Mesothelial cell of epicardium (in vitro differentiated cells): ENCODE results near the gene NPPC. TPM values are rescaled to one million over a fixed set of nuclear protein-coding genes. Genes with fewer than 3 reads are reported as not detected.

Experiments used
- DNase-seq, 2 experiments: peaks; one replicate each; pipeline ENCODE4 v3.0.0; 2021; ENCODE audit warnings: low spot score in 2 of 2; ENCODE audit not compliant: unreplicated experiment in 2 of 2
- H3K27ac Mint-ChIP-seq: 2 replicates; pipeline ENCODE4 v1.8.0; 2021; ENCODE audit warnings: mixed read lengths
- H3K27me3 Mint-ChIP-seq: 2 replicates; pipeline ENCODE4 v1.8.0; 2021; ENCODE audit warnings: low read depth, mixed read lengths
- H3K36me3 Mint-ChIP-seq: 2 replicates; pipeline ENCODE4 v1.8.0; 2021; ENCODE audit warnings: mixed read lengths
- H3K4me1 Mint-ChIP-seq: 2 replicates; pipeline ENCODE4 v1.8.0; 2021; ENCODE audit warnings: mixed read lengths
- H3K4me3 Mint-ChIP-seq: 2 replicates; pipeline ENCODE4 v1.8.0; 2021; ENCODE audit warnings: mild to moderate bottlenecking, moderate library complexity, mixed read lengths
- H3K9me3 Mint-ChIP-seq: 2 replicates; pipeline ENCODE4 v1.8.0; 2021; ENCODE audit warnings: mixed read lengths
- CTCF ChIP-seq: fragments of 200-600 bp; sonication (generic); IDR thresholded peaks from one replicate; pipeline ENCODE4 v1.5.0; 2021; ENCODE audit warnings: antibody characterized with exemption; ENCODE audit not compliant: unreplicated experiment
- total RNA-seq: library from RNA; stranded (reverse); gene quantifications from 3 replicates; pipeline ENCODE4 v1.2.1, GENCODE V29; 2021

Gene NPPC
- total RNA-seq, 1 donor from 2014 or later, result 0.80 TPM

GRCh38 chr2:231926761-231927565, 767 bp upstream of the NPPC start:
- H3K4me1 Mint-ChIP-seq, result peaks cover 8% of the 10 kb centered on the region
- H3K27me3 Mint-ChIP-seq, result peaks cover 95% of the 10 kb centered on the region
- peak overlapping the region; percentile 73 for H3K4me3 Mint-ChIP-seq
- DNase-seq, result no peak
- TF ChIP-seq CTCF, result no peak
- no peaks in the 10 kb centered on the region for H3K9me3 Mint-ChIP-seq
- H3K36me3 Mint-ChIP-seq, result no peaks in the 10 kb centered on the region
- H3K27ac Mint-ChIP-seq, result no peak overlapping the region

- peak overlapping the region; percentile 52 for H3K4me3 Mint-ChIP-seq
- H3K27me3 Mint-ChIP-seq, result peaks cover 83% of the 10 kb centered on the region
- no peak overlapping the region for H3K27ac Mint-ChIP-seq
- peak; percentile 97 for TF ChIP-seq CTCF
- DNase-seq, result peak; percentile 75 to 90
- H3K4me1 Mint-ChIP-seq, result peaks cover 8% of the 10 kb centered on the region
- H3K9me3 Mint-ChIP-seq, result no peaks in the 10 kb centered on the region
- H3K36me3 Mint-ChIP-seq, result no peaks in the 10 kb centered on the region
Observed at GRCh38 chr2:231925303-231926179, 655 bp downstream of the NPPC start.

GRCh38 chr2:231924889-231925275, 1.3 kb downstream of the NPPC start:
- Mint-ChIP-seq H3K4me1 (peaks cover 8% of the 10 kb centered on the region), H3K27ac (no peak overlapping the region), H3K9me3 (no peaks in the 10 kb centered on the region), H3K27me3 (peaks cover 81% of the 10 kb centered on the region), H3K4me3 (peak overlapping the region; percentile 38), H3K36me3 (no peaks in the 10 kb centered on the region)
- no peak for DNase-seq
- TF ChIP-seq CTCF, result no peak

GRCh38 chr2:231923951-231924888, 2.0 kb downstream of the NPPC start:
- H3K27me3 Mint-ChIP-seq, result peaks cover 74% of the 10 kb centered on the region
- no peak for TF ChIP-seq CTCF
- no peak for DNase-seq
- H3K27ac Mint-ChIP-seq, result no peak overlapping the region
- H3K36me3 Mint-ChIP-seq, result no peaks in the 10 kb centered on the region
- H3K9me3 Mint-ChIP-seq, result no peaks in the 10 kb centered on the region
- H3K4me3 Mint-ChIP-seq, result peak overlapping the region; percentile 38
- peaks cover 8% of the 10 kb centered on the region for H3K4me1 Mint-ChIP-seq

- TF ChIP-seq CTCF, result no peak
- no peak for DNase-seq
- no peaks in the 10 kb centered on the region for H3K36me3 Mint-ChIP-seq
- H3K27ac Mint-ChIP-seq, result no peak overlapping the region
- H3K27me3 Mint-ChIP-seq, result peaks cover 62% of the 10 kb centered on the region
- no peak overlapping the region for H3K4me3 Mint-ChIP-seq
- H3K9me3 Mint-ChIP-seq, result no peaks in the 10 kb centered on the region
- peaks cover 8% of the 10 kb centered on the region for H3K4me1 Mint-ChIP-seq
Observed at GRCh38 chr2:231923010-231923344, 3.2 kb downstream of the NPPC start.
